ENCODE results near the gene PRMT5. TPM values are rescaled to one million over a fixed set of nuclear protein-coding genes. Genes with fewer than 3 reads are reported as not detected.
A peak's percentile ranks its signal among the peaks of the same experiment; 100 is the strongest.

Gene PRMT5
- polyA plus RNA-seq, 1 donor (not counting 4 experiments of a cell fraction or from before 2014, with no cell fraction given) = 241 TPM

GRCh38 chr14:22922294-22922693, 6.9 kb downstream of the PRMT5 start:
- Histone ChIP-seq H4K20me1 (ENCODE audit: control insufficient read depth, extremely low read depth, insufficient read depth, low read length) (no peaks in the 10 kb centered on the region), H3K4me3 (ENCODE audit: control insufficient read depth in 2 of 3, extremely low read depth in 1 of 3, insufficient read depth in 2 of 3, low read depth in 1 of 3, low read length in 3 of 3) (no peak overlapping the region), H3K79me2 (ENCODE audit: control insufficient read depth, insufficient read depth, low read length) (peaks cover 29% of the 10 kb centered on the region), H3K4me2 (ENCODE audit: control insufficient read depth, extremely low read depth, insufficient read depth, low read depth, low read length) (peak overlapping the region; percentile 33), H3K27me3 (ENCODE audit: control insufficient read depth, extremely low read depth, insufficient read depth, low read length) (no peaks in the 10 kb centered on the region), H3K4me1 (ENCODE audit: control insufficient read depth, extremely low read depth, insufficient read depth, low read length) (peaks cover 55% of the 10 kb centered on the region), H2AFZ (ENCODE audit: control insufficient read depth, low read length) (no peak overlapping the region), H3K9me1 (ENCODE audit: control insufficient read depth, extremely low read depth, insufficient read depth, low read length) (peaks cover 2% of the 10 kb centered on the region), H3K36me3 (ENCODE audit: control insufficient read depth in 2 of 2, extremely low read depth in 1 of 2, insufficient read depth in 2 of 2, low read length in 2 of 2) (peaks cover 27 to 54% of the 10 kb centered on the region in 2 experiments), H3K9me3 (ENCODE audit: control insufficient read depth, low read depth, low read length) (no peaks in the 10 kb centered on the region), H3K27ac (ENCODE audit: control insufficient read depth, insufficient read depth, low read length) (peak overlapping the region; percentile 16), H3K9ac (ENCODE audit: control insufficient read depth, extremely low read depth, insufficient read depth, low read length) (no peak overlapping the region)
- no peak for TF ChIP-seq CTCF (optimal IDR thresholded peaks at IDR 0.05 in 1 of 3, IDR thresholded peaks at IDR 0.05 in 1 of 3, conservative IDR thresholded peaks at IDR 0.05 in 1 of 3; ENCODE audit: extremely low read depth in 1 of 3, insufficient read depth in 2 of 3, low read length in 3 of 3)
- no peak for TF ChIP-seq EZH2 (IDR thresholded peaks at IDR 0.05; ENCODE audit: low read length)
- DNase-seq (ENCODE audit: low read depth, low spot score) (no peak), FAIRE-seq (no peak)
- dilution Hi-C loops (cut with MboI; ENCODE audit: extremely low pct_ligation_motif_present, low sequenced_read_pairs) = no loop called here

- DNase-seq (ENCODE audit: low read depth, low spot score) (no peak), FAIRE-seq (no peak)
- Histone ChIP-seq H2AFZ (ENCODE audit: control insufficient read depth, low read length) (no peak overlapping the region), H3K9me1 (ENCODE audit: control insufficient read depth, extremely low read depth, insufficient read depth, low read length) (peaks cover 2% of the 10 kb centered on the region), H3K9me3 (ENCODE audit: control insufficient read depth, low read depth, low read length) (no peaks in the 10 kb centered on the region), H3K4me3 (ENCODE audit: control insufficient read depth in 2 of 3, extremely low read depth in 1 of 3, insufficient read depth in 2 of 3, low read depth in 1 of 3, low read length in 3 of 3) (no peak overlapping the region), H3K79me2 (ENCODE audit: control insufficient read depth, insufficient read depth, low read length) (peaks cover 28% of the 10 kb centered on the region), H3K4me2 (ENCODE audit: control insufficient read depth, extremely low read depth, insufficient read depth, low read depth, low read length) (no peak overlapping the region), H3K27ac (ENCODE audit: control insufficient read depth, insufficient read depth, low read length) (no peak overlapping the region), H3K9ac (ENCODE audit: control insufficient read depth, extremely low read depth, insufficient read depth, low read length) (no peak overlapping the region), H4K20me1 (ENCODE audit: control insufficient read depth, extremely low read depth, insufficient read depth, low read length) (no peaks in the 10 kb centered on the region), H3K4me1 (ENCODE audit: control insufficient read depth, extremely low read depth, insufficient read depth, low read length) (peaks cover 41% of the 10 kb centered on the region), H3K36me3 (ENCODE audit: control insufficient read depth in 2 of 2, extremely low read depth in 1 of 2, insufficient read depth in 2 of 2, low read length in 2 of 2) (peaks cover 25 to 40% of the 10 kb centered on the region in 2 experiments), H3K27me3 (ENCODE audit: control insufficient read depth, extremely low read depth, insufficient read depth, low read length) (no peaks in the 10 kb centered on the region)
- no peak for TF ChIP-seq EZH2 (IDR thresholded peaks at IDR 0.05; ENCODE audit: low read length)
- no peak for TF ChIP-seq CTCF (optimal IDR thresholded peaks at IDR 0.05 in 1 of 3, IDR thresholded peaks at IDR 0.05 in 1 of 3, conservative IDR thresholded peaks at IDR 0.05 in 1 of 3; ENCODE audit: extremely low read depth in 1 of 3, insufficient read depth in 2 of 3, low read length in 3 of 3)
- dilution Hi-C loops (cut with MboI; ENCODE audit: extremely low pct_ligation_motif_present, low sequenced_read_pairs) = no loop called here
Observed at GRCh38 chr14:22920697-22921096, 8.5 kb downstream of the PRMT5 start.
